NCI-H345 treated with DMSO at 0.1 percent for 48 hours (cell line): ENCODE data around the gene ARHGEF5.
A peak's percentile ranks its signal among the peaks of the same experiment; 100 is the strongest.

Source experiments
- DNase-seq: peaks from one replicate; lab custom pipeline; 2025; ENCODE audit not compliant: unreplicated experiment; lab: John Stamatoyannopoulos, UW

Gene ARHGEF5

GRCh38 chr7:144379776-144380384 lies 24.7 kb downstream of the ARHGEF5 start:
- no peak for DNase-seq

- DNase-seq = no peak
Observed at GRCh38 chr7:144384071-144384470, 28.9 kb downstream of the ARHGEF5 start.

GRCh38 chr7:144384555-144385245 lies 29.5 kb downstream of the ARHGEF5 start:
- DNase-seq = no peak

- DNase-seq = no peak
Observed at GRCh38 chr7:144386741-144387140, 31.5 kb downstream of the ARHGEF5 start.

GRCh38 chr7:144388950-144389349 lies 33.7 kb downstream of the ARHGEF5 start:
- no peak for DNase-seq

- DNase-seq = no peak
Observed at GRCh38 chr7:144390481-144390880, 35.3 kb downstream of the ARHGEF5 start.

- DNase-seq = no peak
Observed at GRCh38 chr7:144391014-144391413, 35.8 kb downstream of the ARHGEF5 start.

- DNase-seq = peak; percentile 30
Observed at GRCh38 chr7:144391823-144392255, 36.6 kb downstream of the ARHGEF5 start.

GRCh38 chr7:144397086-144397485 lies 41.9 kb downstream of the ARHGEF5 start:
- no peak for DNase-seq

- no peak for DNase-seq
Observed at GRCh38 chr7:144398291-144398690, 43.1 kb downstream of the ARHGEF5 start.

- DNase-seq = no peak
Observed at GRCh38 chr7:144398911-144399310, 43.7 kb downstream of the ARHGEF5 start.

GRCh38 chr7:144399946-144400345 lies 44.7 kb downstream of the ARHGEF5 start:
- DNase-seq = no peak

- no peak for DNase-seq
Observed at GRCh38 chr7:144401490-144401889, 46.3 kb downstream of the ARHGEF5 start.

- DNase-seq = no peak
Observed at GRCh38 chr7:144403102-144403501, 47.9 kb downstream of the ARHGEF5 start.

- no peak for DNase-seq
Observed at GRCh38 chr7:144403649-144404061, 48.5 kb downstream of the ARHGEF5 start, which contains the start of gene NOBOX. Gene NOBOX (minus strand): TSS chr7:144403693.

GRCh38 chr7:144404946-144405345 lies 49.7 kb downstream of the ARHGEF5 start:
- no peak for DNase-seq

GRCh38 chr7:144407266-144407931 lies 52.2 kb downstream of the ARHGEF5 start:
- peak; percentile 4 for DNase-seq

- no peak for DNase-seq
Observed at GRCh38 chr7:144408121-144408520, 52.9 kb downstream of the ARHGEF5 start.

GRCh38 chr7:144410441-144410840 lies 55.2 kb downstream of the ARHGEF5 start:
- DNase-seq = no peak

- no peak for DNase-seq
Observed at GRCh38 chr7:144414815-144415214, 59.6 kb downstream of the ARHGEF5 start.

- no peak for DNase-seq
Observed at GRCh38 chr7:144415858-144416257, 60.7 kb downstream of the ARHGEF5 start.

GRCh38 chr7:144416341-144416740 lies 61.1 kb downstream of the ARHGEF5 start:
- peak; percentile 8 for DNase-seq
